GM12891 (cell line): ENCODE results near the gene MRPL49.

Source experiments
- POLR2A ChIP-seq: IDR thresholded peaks from 2 replicates; pipeline ENCODE4 v1.6.1; 2011; ENCODE audit warnings: low read depth, low read length, control low read depth
- POLR2AphosphoS5 ChIP-seq: IDR thresholded peaks from 2 replicates; pipeline ENCODE4 v1.6.1; 2011; ENCODE audit warnings: low read depth, low read length, control low read depth
- TAF1 ChIP-seq: IDR thresholded peaks from 2 replicates; pipeline ENCODE4 v1.6.1; 2011; ENCODE audit warnings: low read depth, low read length, control low read depth

GRCh38 chr11:65108469-65109123 is 13.5 kb upstream of the MRPL49 start:
- TF ChIP-seq POLR2AphosphoS5 (no peak), POLR2A (no peak), TAF1 (no peak)
